LoVo (cell line): ENCODE results near the gene LNX2.

ENCODE experiments used
- DNase-seq: peaks from one replicate; pipeline ENCODE4 v3.0.0-alpha.2; 2016; ENCODE audit warnings: low spot score

The LNX2 gene

GRCh38 chr13:27620377-27621115 lies at the start of gene LNX2:
TSS of gene LNX2 (minus strand) at chr13:27620529. CDS start at chr13:27581703, 38,826 bp downstream.
- DNase-seq: peak; percentile 96

GRCh38 chr13:27667946-27668345 lies 47.6 kb upstream of the LNX2 start:
- no peak for DNase-seq

- no peak for DNase-seq
These were observed 46.6 kb upstream of the LNX2 start for GRCh38 chr13:27666951-27667350.

- DNase-seq: no peak
These were observed 45.4 kb upstream of the LNX2 start for GRCh38 chr13:27665761-27666160.

- DNase-seq: no peak
These were observed 45.0 kb upstream of the LNX2 start for GRCh38 chr13:27665333-27665732.

GRCh38 chr13:27663947-27664346 lies 43.6 kb upstream of the LNX2 start:
- DNase-seq: no peak

GRCh38 chr13:27662738-27663470 lies 42.6 kb upstream of the LNX2 start:
- no peak for DNase-seq

- DNase-seq: no peak
These were observed 40.7 kb upstream of the LNX2 start for GRCh38 chr13:27661017-27661416.

GRCh38 chr13:27660511-27660910 lies 40.2 kb upstream of the LNX2 start:
- DNase-seq: no peak

- no peak for DNase-seq
These were observed 39.0 kb upstream of the LNX2 start for GRCh38 chr13:27659145-27659865.

- DNase-seq: no peak
These were observed 38.2 kb upstream of the LNX2 start for GRCh38 chr13:27658546-27658945.

GRCh38 chr13:27657724-27658123 lies 37.4 kb upstream of the LNX2 start:
- DNase-seq: no peak

- no peak for DNase-seq
These were observed 34.5 kb upstream of the LNX2 start for GRCh38 chr13:27654816-27655215.

GRCh38 chr13:27654059-27654458 lies 33.7 kb upstream of the LNX2 start:
- no peak for DNase-seq

GRCh38 chr13:27650312-27650711 lies 30.0 kb upstream of the LNX2 start:
- DNase-seq: no peak

GRCh38 chr13:27644302-27644701 lies 24.0 kb upstream of the LNX2 start:
- no peak for DNase-seq

- no peak for DNase-seq
These were observed 23.2 kb upstream of the LNX2 start for GRCh38 chr13:27643334-27644132.

- DNase-seq: no peak
These were observed 21.6 kb upstream of the LNX2 start for GRCh38 chr13:27641711-27642502.

- DNase-seq: no peak
These were observed 18.9 kb upstream of the LNX2 start for GRCh38 chr13:27639186-27639585.

GRCh38 chr13:27638521-27638920 lies 18.2 kb upstream of the LNX2 start:
- no peak for DNase-seq

- DNase-seq: no peak
These were observed 17.7 kb upstream of the LNX2 start for GRCh38 chr13:27638001-27638400.
